Fibroblast of the conjunctiva (primary cell): ENCODE measurements around the gene MAB21L4.

Source experiments
- DNase-seq: peaks from one replicate; pipeline ENCODE4 v3.0.0-alpha.2; 2010; ENCODE audit warnings: low read depth

MAB21L4 gene

GRCh38 chr2:240895656-240896388 is at the start of gene MAB21L4:
MAB21L4 (minus strand) TSS chr2:240896156; CDS start chr2:240895997, 159 bp downstream.
- DNase-seq, result no peak

DNA sequence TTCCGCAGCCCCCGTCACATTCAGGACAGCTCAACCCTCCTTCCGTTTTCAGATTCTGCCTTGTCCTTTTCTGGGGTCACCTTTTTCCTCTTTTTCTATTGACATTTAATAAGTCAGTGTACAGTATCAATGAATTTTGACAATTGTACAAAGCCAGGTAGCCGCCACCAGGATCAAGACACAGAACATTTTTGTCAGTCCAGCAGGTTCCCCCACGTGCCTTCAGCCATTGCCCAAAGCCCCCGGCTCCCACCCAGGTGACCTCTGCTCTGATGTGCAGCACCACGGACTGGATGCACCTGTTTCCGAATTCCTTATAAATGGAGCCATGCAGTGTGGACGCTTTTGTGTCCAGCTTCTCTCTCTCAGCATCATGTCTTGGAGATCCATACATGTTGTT is 40.1 kb upstream of the MAB21L4 start:
- no peak for DNase-seq

GRCh38 chr2:240935103-240935876 is 39.3 kb upstream of the MAB21L4 start:
- no peak for DNase-seq

- DNase-seq, result no peak
Observed at GRCh38 chr2:240934701-240935102, 38.7 kb upstream of the MAB21L4 start.

- DNase-seq, result no peak
Observed at GRCh38 chr2:240933966-240934700, 38.2 kb upstream of the MAB21L4 start.

DNA sequence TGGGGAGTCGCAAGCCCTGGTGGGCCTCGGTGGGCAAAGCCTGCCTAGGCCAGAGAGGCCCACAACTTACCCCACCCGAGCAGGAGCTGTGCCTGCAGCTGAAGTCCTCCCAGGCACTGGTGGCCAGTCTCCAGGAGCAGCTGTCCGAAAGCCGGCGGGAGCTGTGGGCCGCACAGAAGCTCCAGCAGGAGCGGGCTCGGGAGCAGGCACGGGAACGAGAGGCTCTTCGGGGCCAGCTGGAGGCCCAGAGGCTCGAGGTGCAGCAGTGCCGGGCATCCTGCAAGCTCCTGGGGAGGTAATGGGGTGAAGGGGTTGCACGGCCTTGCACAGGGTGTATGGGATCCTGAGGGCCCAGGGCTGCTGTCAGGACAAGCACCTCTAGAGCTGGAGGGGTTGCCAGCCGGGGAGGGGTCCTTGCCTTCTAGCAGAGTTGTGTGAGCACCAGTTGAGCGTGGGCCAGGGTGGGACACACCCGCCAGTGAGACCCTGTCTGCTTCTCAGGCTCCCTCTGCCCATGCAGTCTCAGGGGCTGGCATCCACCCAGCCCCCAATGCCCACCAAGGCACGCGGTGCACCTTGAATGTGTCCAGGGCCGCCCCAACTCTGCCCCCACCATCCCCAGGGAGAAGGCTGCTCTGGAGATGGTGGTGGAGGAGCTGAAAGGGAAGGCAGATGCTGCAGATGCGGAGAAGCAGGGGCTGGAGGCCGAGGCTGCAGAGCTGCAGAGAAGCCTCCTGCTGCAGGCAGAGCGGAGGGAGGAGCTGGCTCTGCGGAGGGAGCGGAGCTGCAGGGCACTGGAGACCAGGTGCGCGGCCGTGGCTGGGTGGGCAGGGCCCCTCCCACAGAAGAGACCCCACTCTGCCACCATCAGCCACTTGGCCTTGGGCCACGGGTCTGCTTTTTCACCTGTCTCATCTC is 37.4 kb upstream of the MAB21L4 start:
- no peak for DNase-seq

- no peak for DNase-seq
Observed at GRCh38 chr2:240932724-240933047, 36.7 kb upstream of the MAB21L4 start.

DNA sequence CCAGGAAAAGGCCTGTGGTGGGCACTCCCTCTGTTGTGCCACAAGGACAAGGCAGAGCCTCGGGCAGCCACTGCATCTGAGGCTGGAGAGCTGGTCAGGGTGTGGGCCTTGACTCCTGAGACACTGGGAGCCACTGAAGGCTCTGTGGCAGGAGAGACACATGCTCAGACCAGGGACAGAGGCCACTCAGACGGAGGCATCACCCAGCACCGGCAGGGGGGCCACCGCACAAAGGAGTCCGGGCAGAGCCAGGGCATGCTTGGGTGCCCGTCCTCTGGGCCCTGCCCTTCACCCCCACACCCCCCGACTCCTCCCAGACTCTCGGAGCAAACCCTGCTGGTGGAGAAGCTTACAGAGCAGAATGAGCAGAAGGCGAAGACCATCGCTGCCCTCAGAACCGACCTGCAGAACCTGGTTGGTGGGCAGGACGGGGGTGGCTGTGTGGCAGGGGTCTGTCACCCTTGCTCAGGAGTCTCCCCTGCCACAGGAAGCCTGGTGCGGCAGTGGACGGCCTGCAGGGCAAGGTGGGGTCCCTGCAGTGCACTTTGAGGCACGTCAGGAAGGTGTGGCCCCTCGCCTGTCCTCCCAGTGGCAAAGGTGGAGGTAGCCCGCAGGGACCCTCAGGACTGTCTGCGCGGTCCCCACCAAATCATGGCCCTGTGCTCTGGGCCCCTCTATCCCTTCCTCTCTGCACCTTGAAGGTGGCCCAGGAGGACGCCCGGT is 36.2 kb upstream of the MAB21L4 start:
- no peak for DNase-seq

DNA sequence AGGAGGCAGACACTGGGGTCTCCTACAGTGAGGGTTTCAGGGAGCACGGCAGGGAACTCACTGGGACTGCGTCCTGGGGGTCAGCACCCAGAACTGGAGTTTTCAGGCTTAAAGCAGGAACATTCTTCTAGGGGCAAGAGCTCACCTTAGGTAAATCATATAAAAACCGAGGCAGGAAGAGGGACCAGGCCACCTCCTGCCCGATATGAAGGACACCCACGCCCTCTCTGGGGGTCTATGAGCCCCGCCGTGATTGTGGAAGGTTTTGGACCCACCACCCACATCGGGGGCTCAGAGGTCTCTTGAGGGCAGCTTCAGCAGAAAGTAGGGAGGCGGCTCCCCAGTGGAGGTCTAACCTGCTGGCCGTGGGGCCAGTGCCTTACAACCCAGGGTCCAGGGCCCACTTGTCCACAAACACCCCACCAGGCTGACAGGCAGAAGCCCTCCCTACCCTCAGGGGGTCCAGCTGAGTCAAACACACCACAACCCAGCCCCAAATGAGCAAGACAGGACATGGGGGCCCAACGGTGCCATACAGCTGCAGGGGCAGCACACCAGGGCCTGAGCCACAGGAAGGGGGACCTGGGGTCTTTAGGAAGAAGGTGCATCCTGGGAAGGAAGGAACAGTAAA is 35.5 kb upstream of the MAB21L4 start:
- no peak for DNase-seq

GRCh38 chr2:240930631-240931318 is 34.8 kb upstream of the MAB21L4 start:
- DNase-seq, result no peak

DNA sequence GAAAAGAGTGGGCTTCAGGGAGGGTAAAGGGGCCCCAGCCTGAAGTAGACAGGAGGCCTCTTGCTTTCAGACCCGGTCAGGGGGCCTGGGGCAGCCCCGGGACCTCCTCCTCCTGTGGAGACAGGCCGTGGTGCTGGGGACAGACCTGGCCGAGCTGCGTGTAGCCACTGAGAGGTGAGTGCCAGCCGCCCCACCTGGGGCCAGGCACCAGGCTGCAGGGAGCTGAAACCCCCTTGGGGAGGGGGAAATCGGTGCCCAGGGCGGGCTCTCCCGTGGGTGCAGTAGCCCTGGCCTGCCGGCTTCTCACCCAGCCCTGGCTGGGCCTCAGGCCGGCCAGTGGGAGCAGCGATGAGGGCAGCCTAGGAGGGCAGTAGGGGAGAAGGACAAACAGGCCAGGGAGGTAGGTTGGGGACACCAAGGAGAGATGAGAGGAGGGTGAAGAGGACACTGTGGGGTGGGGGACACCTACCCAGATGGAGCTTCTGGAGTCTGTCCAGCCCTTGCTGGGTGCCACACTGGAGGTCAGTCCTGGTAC is 34.2 kb upstream of the MAB21L4 start:
- no peak for DNase-seq

GRCh38 chr2:240929364-240930095 is 33.6 kb upstream of the MAB21L4 start:
- no peak for DNase-seq

DNA sequence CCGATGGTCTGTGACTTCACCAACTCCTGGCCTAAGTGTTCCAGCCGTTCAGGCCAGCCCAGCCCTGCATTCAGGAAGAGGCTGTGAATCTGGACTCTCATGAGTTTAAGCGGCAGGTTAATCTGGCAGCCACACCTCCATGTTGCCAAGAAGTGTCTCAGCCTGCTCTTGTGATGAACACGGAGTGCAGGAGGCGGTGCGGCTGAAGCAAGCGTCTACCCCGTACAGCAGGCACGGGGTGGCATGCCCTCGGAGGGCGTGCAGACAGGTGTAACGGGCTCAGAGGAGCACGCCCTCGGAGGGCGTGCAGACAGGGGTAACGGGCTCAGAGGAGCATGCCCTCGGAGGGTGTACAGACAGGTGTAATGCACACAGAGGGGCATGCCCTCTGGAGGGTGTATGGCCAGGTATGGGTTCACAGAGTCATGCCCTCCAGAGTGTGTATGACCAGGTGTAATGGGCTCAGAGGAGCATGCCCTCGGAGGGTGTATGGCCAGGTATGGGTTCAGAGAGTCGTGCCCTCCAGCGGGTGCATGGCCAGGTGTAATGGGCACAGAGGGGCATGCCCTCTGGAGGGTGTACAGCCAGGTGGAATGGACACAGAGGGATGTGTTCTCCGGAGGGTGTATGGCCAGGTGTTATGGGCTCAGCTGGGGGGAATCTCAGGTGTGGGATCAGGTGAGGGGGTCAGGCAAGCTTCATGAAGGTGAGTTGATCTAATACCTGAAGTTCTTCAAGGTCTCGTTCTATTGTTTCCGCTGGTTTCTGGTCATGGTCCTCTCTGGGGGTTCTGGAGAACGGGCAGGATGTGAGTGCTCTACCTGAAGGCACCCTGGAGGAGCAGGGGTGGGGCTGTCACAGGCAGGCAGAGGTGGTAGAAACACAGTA is 32.8 kb upstream of the MAB21L4 start:
- no peak for DNase-seq

DNA sequence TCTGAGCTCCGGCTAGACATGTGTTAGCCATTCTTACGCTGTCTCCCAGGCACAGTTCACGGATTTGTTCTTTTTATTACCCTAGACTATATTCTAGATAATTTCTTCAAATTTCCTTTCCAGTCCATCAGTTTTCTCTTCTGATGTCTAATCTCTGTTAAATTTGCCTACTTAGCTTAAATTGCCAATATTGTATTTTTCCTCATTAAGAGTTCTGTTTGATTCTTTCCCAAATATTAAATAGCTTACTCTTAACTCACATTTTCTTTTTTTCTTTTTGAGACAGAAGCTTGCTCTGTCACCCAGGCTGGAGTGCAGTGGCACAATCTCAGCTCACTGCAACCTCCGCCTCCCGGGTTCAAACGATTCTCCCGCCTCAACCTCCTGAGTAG is 31.4 kb upstream of the MAB21L4 start:
- no peak for DNase-seq

DNA sequence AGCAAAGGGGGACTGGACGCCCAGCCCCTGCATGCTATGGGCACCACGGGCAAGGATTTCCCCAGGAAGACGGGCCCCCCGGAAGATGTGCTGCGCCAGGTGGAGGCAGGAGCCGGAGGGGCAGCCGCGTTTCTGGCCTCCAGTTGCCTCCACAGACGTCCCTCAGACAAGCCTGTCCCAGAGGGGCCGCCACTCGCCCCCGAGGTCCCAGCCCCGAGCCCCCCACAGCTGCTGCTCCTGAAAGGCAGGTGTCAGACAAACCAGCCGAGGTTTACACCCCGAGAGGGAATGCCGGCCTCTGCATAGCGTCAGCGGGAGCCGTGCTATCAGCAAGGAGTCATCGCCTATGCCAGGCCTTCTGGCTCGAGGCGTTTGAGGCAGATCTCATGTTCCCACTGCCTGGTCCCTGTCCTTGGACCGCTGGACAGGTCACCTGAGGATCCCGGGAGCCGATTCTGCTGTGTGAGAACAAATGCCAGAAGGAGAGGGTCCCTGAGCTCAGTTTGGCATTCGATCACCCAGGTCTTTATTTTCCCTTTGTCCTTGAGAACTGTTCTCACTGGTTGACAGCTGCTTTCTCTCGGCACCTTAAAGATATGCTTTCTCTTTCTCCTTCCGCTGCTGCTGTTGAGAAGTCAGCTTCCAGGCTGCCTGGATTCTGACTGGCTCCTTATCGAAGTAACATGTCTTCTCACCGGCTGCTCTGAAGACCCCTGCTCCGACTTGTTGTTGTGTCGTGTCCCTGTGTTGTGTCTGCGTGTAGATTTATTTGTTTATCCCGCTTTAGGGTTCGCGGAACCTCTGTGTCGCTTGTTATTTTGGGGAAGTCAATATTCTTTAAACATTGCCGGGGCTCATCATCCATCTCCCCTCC is 30.8 kb upstream of the MAB21L4 start:
- no peak for DNase-seq

DNA sequence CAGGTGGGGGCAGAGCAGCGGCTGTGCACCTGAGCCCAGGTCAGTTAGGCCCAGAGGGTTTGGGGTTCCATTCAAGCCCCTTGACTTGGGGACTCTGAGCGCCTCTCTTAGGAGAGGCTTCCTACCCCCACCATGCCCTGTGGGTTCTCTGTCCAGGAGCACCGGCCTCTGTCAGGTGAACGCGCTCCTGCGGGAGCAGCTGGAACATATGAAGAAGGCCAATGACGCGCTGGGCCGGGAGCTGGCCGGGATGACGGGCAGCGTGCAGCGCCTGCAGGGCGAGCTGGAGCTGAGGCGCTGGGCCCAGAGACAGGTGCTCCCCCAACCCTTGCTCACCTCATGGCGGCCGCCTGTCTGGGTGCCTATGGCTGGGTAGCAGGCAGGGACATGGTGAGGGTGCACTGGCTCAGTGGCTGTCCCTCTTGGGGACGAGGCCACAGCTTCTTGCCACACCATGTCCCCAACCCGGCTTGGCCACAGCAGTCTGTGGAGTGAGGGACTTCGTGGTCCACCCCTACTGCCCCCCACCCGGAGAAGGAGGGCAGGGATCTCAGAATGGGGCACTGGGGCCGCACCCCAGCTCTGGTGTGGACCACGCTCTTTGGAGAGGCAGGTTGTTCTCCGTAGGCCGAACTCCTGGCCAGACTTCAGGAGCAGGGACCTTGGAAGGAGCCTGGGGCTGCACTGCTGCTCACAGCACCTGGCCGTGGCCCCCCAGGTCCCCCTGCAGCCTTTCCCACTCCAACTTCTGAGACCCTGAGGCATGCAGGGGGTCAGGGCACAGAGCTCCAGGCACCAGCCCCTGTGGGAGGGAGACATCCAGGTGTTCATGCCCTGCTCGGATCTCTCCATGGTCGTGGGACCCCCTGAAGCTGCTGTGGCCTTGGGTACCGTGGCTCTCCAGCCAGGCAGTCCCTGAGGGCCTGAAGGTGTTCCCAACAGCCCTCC is 29.9 kb upstream of the MAB21L4 start:
- no peak for DNase-seq
